ENCODE measurements around the gene SETDB1. TPM values are rescaled to one million over a fixed set of nuclear protein-coding genes. Genes with fewer than 3 reads are reported as not detected.
A peak's percentile ranks its signal among the peaks of the same experiment; 100 is the strongest.

SETDB1 gene
- total and polyA plus RNA-seq, 2 of the 13 experiments (the other 11 are each of a cell fraction or from before 2014, with no cell fraction given) = 33.1 to 34.6 TPM

- TF ChIP-seq KIAA2018 (CRISPR knock-in tag; IDR thresholded peaks at IDR 0.05; ENCODE audit: borderline replicate concordance) = 0 out of 2 replicates have a peak, but pooled peaks have one; percentile 41
- no peak for TF ChIP-seq ATM (IDR thresholded peaks at IDR 0.05; ENCODE audit: borderline replicate concordance)
- TF ChIP-seq ZBTB2 (CRISPR knock-in tag; IDR thresholded peaks at IDR 0.05; ENCODE audit: low read depth) = no peak
- no peak for TF ChIP-seq ARID2 (CRISPR knock-in tag; IDR thresholded peaks at IDR 0.05; ENCODE audit: borderline replicate concordance)
- TF ChIP-seq ZSCAN30 (CRISPR knock-in tag; IDR thresholded peaks at IDR 0.05) = 0 out of 2 replicates have a peak, but pooled peaks have one; percentile 36
- TF ChIP-seq ZNF326 (CRISPR knock-in tag; IDR thresholded peaks at IDR 0.05; ENCODE audit: borderline replicate concordance) = no peak
- no peak for TF ChIP-seq ZNF382 (CRISPR knock-in tag; IDR thresholded peaks at IDR 0.05; ENCODE audit: borderline replicate concordance)
- TF ChIP-seq KLF6 (CRISPR knock-in tag; IDR thresholded peaks at IDR 0.05) = 0 out of 2 replicates have a peak, but pooled peaks have one; percentile 23
- no peak for TF ChIP-seq ZNF547 (CRISPR knock-in tag; IDR thresholded peaks at IDR 0.05)
- peak; percentile 91 for TF ChIP-seq ZBTB26 (CRISPR knock-in tag; IDR thresholded peaks at IDR 0.05; ENCODE audit: borderline replicate concordance)
- no peak for TF ChIP-seq SNAPC4 (CRISPR knock-in tag; IDR thresholded peaks at IDR 0.05)
- TF ChIP-seq THAP11 (CRISPR knock-in tag; IDR thresholded peaks at IDR 0.05) = peak; percentile 75
Observed at GRCh38 chr1:151006327-151007052, 80.3 kb downstream of the SETDB1 start, which contains the start of gene MINDY1 (continued).
